Fibroblast of the conjunctiva (primary cell): ENCODE measurements around the gene GLMP.
A peak's percentile ranks its signal among the peaks of the same experiment; 100 is the strongest.

Experiments
- DNase-seq: peaks from one replicate; pipeline ENCODE4 v3.0.0-alpha.2; 2010; ENCODE audit warnings: low read depth

Gene GLMP

GRCh38 chr1:156285437-156285836, 10.0 kb downstream of the GLMP start:
- DNase-seq: no peak

GRCh38 chr1:156284757-156285156, 10.7 kb downstream of the GLMP start:
- no peak for DNase-seq

GRCh38 chr1:156284112-156284511, 11.4 kb downstream of the GLMP start, which contains the start of gene TMEM79:
TSS of gene TMEM79 (plus strand) at chr1:156284325. CDS start at chr1:156285227, 902 bp downstream.
- DNase-seq: no peak

GRCh38 chr1:156283521-156283920, 12.0 kb downstream of the GLMP start:
- no peak for DNase-seq

GRCh38 chr1:156282479-156283222, 12.8 kb downstream of the GLMP start, which contains the start of gene SMG5:
TSS of gene SMG5 (minus strand) at chr1:156282825. CDS start at chr1:156282680, 145 bp downstream.
- peak; percentile 98 for DNase-seq

GRCh38 chr1:156281693-156282478, 13.6 kb downstream of the GLMP start:
- no peak for DNase-seq

GRCh38 chr1:156281281-156281680, 14.2 kb downstream of the GLMP start:
- no peak for DNase-seq

- no peak for DNase-seq
These were observed 15.6 kb downstream of the GLMP start for GRCh38 chr1:156279837-156280236.

- DNase-seq: no peak
These were observed 18.5 kb downstream of the GLMP start for GRCh38 chr1:156276966-156277381.

- no peak for DNase-seq
These were observed 18.9 kb downstream of the GLMP start for GRCh38 chr1:156276532-156276931.

- no peak for DNase-seq
These were observed 25.2 kb downstream of the GLMP start for GRCh38 chr1:156270314-156270713.

- no peak for DNase-seq
These were observed 27.1 kb downstream of the GLMP start for GRCh38 chr1:156268336-156268735.

GRCh38 chr1:156266051-156266450, 29.4 kb downstream of the GLMP start:
- no peak for DNase-seq

GRCh38 chr1:156263288-156263655, 32.2 kb downstream of the GLMP start:
- no peak for DNase-seq

GRCh38 chr1:156262461-156263287, 32.8 kb downstream of the GLMP start:
- DNase-seq: peak; percentile 63

- no peak for DNase-seq
These were observed 34.6 kb downstream of the GLMP start for GRCh38 chr1:156260896-156261295.

GRCh38 chr1:156259805-156260204, 35.7 kb downstream of the GLMP start:
- DNase-seq: no peak

GRCh38 chr1:156258859-156259258, 36.6 kb downstream of the GLMP start:
- DNase-seq: no peak

- DNase-seq: no peak
These were observed 37.8 kb downstream of the GLMP start for GRCh38 chr1:156257711-156258110.

- DNase-seq: no peak
These were observed 41.8 kb downstream of the GLMP start for GRCh38 chr1:156253634-156254033.

- DNase-seq: no peak
These were observed 44.0 kb downstream of the GLMP start for GRCh38 chr1:156251527-156251926.

- no peak for DNase-seq
These were observed 45.9 kb downstream of the GLMP start for GRCh38 chr1:156249593-156249992.
